Panc1 (cell line): ENCODE data around the gene CHID1. TPM values are rescaled to one million over a fixed set of nuclear protein-coding genes. Genes with fewer than 3 reads are reported as not detected.

ENCODE experiments used
- ATAC-seq: fragments of 200-7000 bp; cut with Tn5 transposase; 2 replicates; pipeline ENCODE4 v1.9.1; 2020; ENCODE audit warnings: mild to moderate bottlenecking, moderate library complexity
- BruUV-seq: library from RNA; stranded (reverse); fragments of 400-500 nt; replicated peaks from 2 replicates; lab custom pipeline; 2021; lab: Mats Ljungman, UMichigan
- CTCF ChIA-PET: fragments of 300-600 bp; sonication (Branson Sonifier 250); formaldehyde crosslinking; loops from one replicate; lab custom pipeline; 2022; ENCODE audit warnings: antibody characterized with exemption; lab: Charles Lee
- POLR2A ChIA-PET: fragments of 300-600 bp; sonication (Branson Sonifier 250); formaldehyde crosslinking; loops from one replicate; lab custom pipeline; 2022; ENCODE audit warnings: antibody characterized with exemption; lab: Charles Lee
- DNase-seq: peaks from one replicate; pipeline ENCODE4 v3.0.0-alpha.2; 2010; ENCODE audit warnings: low read depth, low spot score
- H3K27ac ChIP-seq: 2 replicates; pipeline ENCODE4 v1.5.1; 2011; ENCODE audit warnings: mild to moderate bottlenecking, low read length, inconsistent platforms
- H3K27me3 ChIP-seq: fragments of 200-500 bp; sonication (Bioruptor generic); 2 replicates; pipeline ENCODE4 v1.6.0; 2014; ENCODE audit warnings: low read length, inconsistent platforms; ENCODE audit not compliant: control insufficient read depth, insufficient read depth
- H3K36me3 ChIP-seq: fragments of 200-500 bp; sonication (Bioruptor generic); 2 replicates; pipeline ENCODE4 v1.5.1; 2014; ENCODE audit warnings: inconsistent platforms, mild to moderate bottlenecking, low read length, moderate library complexity; ENCODE audit not compliant: control insufficient read depth, insufficient read depth
- H3K4me1 ChIP-seq: 2 replicates; pipeline ENCODE4 v1.5.1; 2011; ENCODE audit warnings: inconsistent platforms, mild to moderate bottlenecking, low read length, moderate library complexity; ENCODE audit not compliant: control insufficient read depth, insufficient read depth
- H3K4me3 ChIP-seq, 2 experiments: 2 replicates each; pipeline ENCODE4 v1.5.1; 2011 to 2012; ENCODE audit warnings: low read depth in 2 of 2, low read length in 2 of 2, mild to moderate bottlenecking in 2 of 2, inconsistent platforms in 1 of 2, moderate library complexity in 1 of 2
- H3K9me3 ChIP-seq: fragments of 200-500 bp; sonication (Bioruptor generic); 2 replicates; pipeline ENCODE4 v1.5.1; 2014; ENCODE audit warnings: low read depth, mild to moderate bottlenecking, inconsistent platforms, low read length, moderate library complexity; ENCODE audit not compliant: control insufficient read depth, insufficient read depth
- POLR2AphosphoS5 ChIP-seq: IDR thresholded peaks from 2 replicates; pipeline ENCODE4 v1.6.1; 2012; ENCODE audit warnings: mild to moderate bottlenecking, low read depth, low read length, moderate library complexity
- REST ChIP-seq, 2 experiments: IDR thresholded peaks; 2 replicates each; pipeline ENCODE4 v1.6.1; 2011 to 2012; ENCODE audit warnings: low read depth in 2 of 2, control low read depth in 1 of 2, low read length in 1 of 2, mild to moderate bottlenecking in 1 of 2, moderate library complexity in 1 of 2; ENCODE audit not compliant: insufficient read depth in 1 of 2
- SIN3A ChIP-seq: IDR thresholded peaks from 2 replicates; pipeline ENCODE4 v1.6.1; 2012; ENCODE audit warnings: low read depth, mild to moderate bottlenecking, low read length, moderate library complexity, borderline replicate concordance; ENCODE audit not compliant: insufficient read depth
- TCF7L2 ChIP-seq: IDR thresholded peaks from 2 replicates; pipeline ENCODE4 v1.6.1; 2011; ENCODE audit warnings: mild to moderate bottlenecking, low read depth, low read length, inconsistent platforms
- in situ Hi-C: cut with HindIII; loops from 2 replicates; pipeline ENCODE4 v1.10.0; 2016; ENCODE audit warnings: low sequenced_read_pairs, low pct_unique_long_range_greater_than_20kb
- intact Hi-C: fragments of 100-400 bp; cut with micrococcal nuclease; formaldehyde crosslinking; loops from one replicate; pipeline ENCODE4 v1.10.0; 2022; ENCODE audit not compliant: unreplicated experiment
- total RNA-seq: library from RNA; stranded (reverse); gene quantifications from one replicate; pipeline ENCODE4 v1.2.1, GENCODE V29; 2021; ENCODE audit not compliant: unreplicated experiment

CHID1 gene
- total RNA-seq, 1 experiment from 2014 or later: 224 TPM

DNA sequence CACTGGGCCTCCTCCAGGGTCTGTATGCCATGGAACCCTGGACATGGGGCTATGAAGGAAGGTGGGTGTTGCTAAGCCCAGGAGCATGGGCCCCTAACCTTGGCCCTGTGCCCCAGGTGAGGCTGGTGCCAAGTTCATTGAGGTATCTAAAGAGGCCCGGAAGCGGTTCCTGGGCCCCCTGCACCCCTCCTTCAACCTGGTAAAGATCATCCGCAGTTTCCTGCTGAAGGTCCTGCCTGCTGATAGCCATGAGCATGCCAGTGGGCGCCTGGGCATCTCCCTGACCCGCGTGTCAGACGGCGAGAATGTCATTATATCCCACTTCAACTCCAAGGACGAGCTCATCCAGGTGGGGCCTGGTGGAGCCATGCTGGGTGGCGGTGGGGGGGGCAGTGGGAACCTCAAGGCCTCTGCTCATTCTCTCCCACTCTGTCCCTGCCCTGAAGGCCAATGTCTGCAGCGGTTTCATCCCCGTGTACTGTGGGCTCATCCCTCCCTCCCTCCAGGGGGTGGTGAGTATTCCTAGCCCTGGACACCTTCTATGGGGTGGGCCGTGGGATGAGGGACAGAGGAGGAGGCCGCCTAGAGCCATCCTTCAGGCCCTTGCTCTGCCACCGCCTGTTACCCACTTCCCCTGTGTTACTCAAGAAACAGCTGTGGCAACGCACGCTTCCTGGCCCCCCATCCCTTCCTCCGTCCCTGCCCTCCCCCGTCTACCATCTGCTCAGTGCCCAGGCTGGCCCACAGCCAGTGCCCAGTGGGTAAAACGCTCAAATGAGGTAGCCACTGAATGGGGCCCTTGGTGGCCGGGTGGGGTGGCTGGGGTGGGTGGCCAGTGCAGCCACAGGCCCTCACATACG, 88.9 kb downstream of the CHID1 start:
- POLR2A ChIA-PET: interaction anchor here (0.6 to 0.9 kb wide), 2 partner anchors 13 to 26 kb away, joined by 3 read pairs; no protein-coding TSS in a partner anchor
- intact Hi-C loops: no loop called here
- peak overlapping the region; percentile 89 for H3K27ac ChIP-seq
- peak overlapping the region; percentile 80 to 88 for H3K4me3 ChIP-seq
- BruUV-seq: no TSS peak
- 0 out of 2 replicates have a peak, but pooled peaks cover 2% of the 10 kb centered on the region for H3K36me3 ChIP-seq
- CTCF ChIA-PET: interaction anchor here (0.7 kb wide), 1 partner anchor 8 kb away, joined by 4 read pairs; no protein-coding TSS in a partner anchor
- TF ChIP-seq SIN3A (no peak), REST (IDR thresholded peaks at IDR 0.05; ENCODE audit: insufficient read depth in 1 of 2, low read depth in 2 of 2, low read length in 1 of 2) (no peak)
- DNase-seq (no peak), ATAC-seq (no peak)
- H3K9me3 ChIP-seq: no peaks in the 10 kb centered on the region
- peaks cover 55% of the 10 kb centered on the region for H3K4me1 ChIP-seq
- H3K27me3 ChIP-seq: no peaks in the 10 kb centered on the region
- in situ Hi-C loops: no loop called here

DNA sequence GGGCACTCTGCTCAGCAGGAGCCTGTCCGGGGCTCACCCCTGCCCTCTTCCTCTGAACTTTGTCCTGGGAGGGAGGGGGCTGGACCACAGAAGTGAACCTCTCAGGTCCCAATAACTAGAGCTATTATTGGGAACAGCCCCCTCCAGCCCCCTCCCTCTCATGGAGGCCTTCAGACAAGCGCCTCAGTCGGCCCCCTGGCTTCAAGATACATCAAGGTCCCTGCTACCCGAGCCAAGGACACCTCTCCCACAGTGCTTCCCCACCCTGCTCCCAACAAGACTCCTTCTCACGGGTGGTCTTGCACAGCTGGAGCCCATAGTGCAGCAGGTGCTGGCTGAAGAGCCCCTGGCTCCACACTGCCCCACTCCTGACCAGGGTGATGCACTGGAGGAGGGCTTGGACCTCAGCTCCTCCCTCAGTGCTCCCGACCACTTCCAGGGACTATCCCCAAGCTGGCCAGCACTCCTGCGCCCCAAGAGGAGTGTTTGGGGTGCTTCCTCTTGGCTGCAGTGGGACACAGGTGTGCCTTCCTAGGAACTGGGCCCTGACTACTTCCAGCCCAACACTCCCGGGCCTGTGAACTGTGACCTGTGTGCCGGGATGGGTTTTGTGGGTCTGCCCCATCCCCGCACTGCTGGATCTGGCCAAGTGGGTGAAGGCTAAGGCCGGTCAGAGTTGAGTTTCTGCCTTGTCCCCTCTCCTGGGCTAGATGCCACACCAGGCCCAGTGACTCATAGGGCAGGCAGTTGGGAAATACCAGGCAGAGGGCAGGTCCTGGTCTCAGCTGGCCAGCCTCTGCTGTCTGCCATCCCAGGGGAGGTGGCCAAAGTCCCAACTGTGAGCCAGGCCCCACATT, 89.7 kb downstream of the CHID1 start:
- no peaks in the 10 kb centered on the region for H3K27me3 ChIP-seq
- H3K27ac ChIP-seq: peak overlapping the region; percentile 89
- H3K9me3 ChIP-seq: no peaks in the 10 kb centered on the region
- TF ChIP-seq SIN3A (peak; percentile 94; the same call in 1 of the 2 replicates), TCF7L2 (no peak), POLR2AphosphoS5 (peak; percentile 69; the same call in 1 of the 2 replicates)
- CTCF ChIA-PET: interaction anchor here (0.7 kb wide), 2 partner anchors 9 to 18 kb away, joined by 3 to 4 read pairs; no protein-coding TSS in a partner anchor
- H3K4me3 ChIP-seq: peak overlapping the region; percentile 80 to 88
- ATAC-seq (peak; percentile 63), DNase-seq (no peak)
- H3K4me1 ChIP-seq: peaks cover 51% of the 10 kb centered on the region
- intact Hi-C loops (no loop called here), in situ Hi-C loops (no loop called here)
- POLR2A ChIA-PET: interaction anchor here (0.9 to 1.9 kb wide), 2 partner anchors 8 to 12 kb away, joined by 3 to 11 read pairs; partner anchors contain the start of gene CRACR2B
- no TSS peak for BruUV-seq
- H3K36me3 ChIP-seq: 0 out of 2 replicates have a peak, but pooled peaks cover 2% of the 10 kb centered on the region
